NCI-H82 treated with DMSO at 0.1 percent for 48 hours (cell line): ENCODE results near the gene GTF2I.
A peak's percentile ranks its signal among the peaks of the same experiment; 100 is the strongest.
"Not testable (repeated sequence)": the region's sequence is repeated elsewhere in the genome, so short reads cannot be mapped to it uniquely, and the experiment has no call there.

Experiments used
- DNase-seq: peaks from one replicate; lab custom pipeline; 2025; ENCODE audit not compliant: unreplicated experiment; lab: John Stamatoyannopoulos, UW

GTF2I gene

GRCh38 chr7:74773760-74774750 is 116.5 kb downstream of the GTF2I start, which contains the start of gene NCF1:
TSS of gene NCF1 (plus strand) at chr7:74774011. CDS start at chr7:74774032, 21 bp downstream.
- DNase-seq, result not testable (repeated sequence)

- DNase-seq, result not testable (repeated sequence)
These were observed 117.6 kb downstream of the GTF2I start for GRCh38 chr7:74775111-74775510.

- not testable (repeated sequence) for DNase-seq
These were observed 121.5 kb downstream of the GTF2I start for GRCh38 chr7:74779053-74779452.

GRCh38 chr7:74781746-74782145 is 124.2 kb downstream of the GTF2I start:
- not testable (repeated sequence) for DNase-seq

- not testable (repeated sequence) for DNase-seq
These were observed 126.1 kb downstream of the GTF2I start for GRCh38 chr7:74783595-74783994.

- DNase-seq, result peak; percentile 81
These were observed 131.0 kb downstream of the GTF2I start for GRCh38 chr7:74788369-74789150.

- not testable (repeated sequence) for DNase-seq
These were observed 131.8 kb downstream of the GTF2I start for GRCh38 chr7:74789200-74789736.

GRCh38 chr7:74797848-74798622 is 140.5 kb downstream of the GTF2I start:
- not testable (repeated sequence) for DNase-seq

GRCh38 chr7:74798644-74799043 is 141.1 kb downstream of the GTF2I start:
- not testable (repeated sequence) for DNase-seq
